H9 (cell line): Measurements from ENCODE around the gene TMA16. TPM values are rescaled to one million over a fixed set of nuclear protein-coding genes. Genes with fewer than 3 reads are reported as not detected.

Experiments used
- DNase-seq: peaks from one replicate; pipeline ENCODE4 v3.0.0-alpha.2; 2017
- H2AFZ ChIP-seq: one replicate; pipeline ENCODE4 v1.6.1; 2013; ENCODE audit warnings: mild to moderate bottlenecking, low read length, control low read depth, moderate library complexity
- H2AK5ac ChIP-seq: 2 replicates; pipeline ENCODE4 v1.6.1; 2013; ENCODE audit warnings: low read length, control low read depth, mixed read lengths; ENCODE audit not compliant: insufficient read length
- H2BK120ac ChIP-seq: one replicate; pipeline ENCODE4 v1.6.1; 2013; ENCODE audit warnings: low read depth, mild to moderate bottlenecking, low read length, control low read depth, inconsistent platforms; ENCODE audit not compliant: poor library complexity, severe bottlenecking
- H2BK12ac ChIP-seq: 2 replicates; pipeline ENCODE4 v1.6.1; 2013; ENCODE audit warnings: low read length, control low read depth, mixed read lengths, low read depth; ENCODE audit not compliant: insufficient read length
- H2BK15ac ChIP-seq: 2 replicates; pipeline ENCODE4 v1.6.1; 2013; ENCODE audit warnings: low read depth, low read length, control low read depth
- H2BK20ac ChIP-seq: one replicate; pipeline ENCODE4 v1.6.1; 2013; ENCODE audit warnings: low read depth, mild to moderate bottlenecking, low read length, control low read depth, inconsistent platforms; ENCODE audit not compliant: poor library complexity, severe bottlenecking
- H2BK5ac ChIP-seq: 2 replicates; pipeline ENCODE4 v1.6.1; 2013; ENCODE audit warnings: low read length, control low read depth, mixed read lengths; ENCODE audit not compliant: insufficient read length
- H3K14ac ChIP-seq: 2 replicates; pipeline ENCODE4 v1.6.1; 2013; ENCODE audit warnings: low read length, control low read depth; ENCODE audit not compliant: insufficient read depth
- H3K18ac ChIP-seq: 2 replicates; pipeline ENCODE4 v1.6.1; 2013; ENCODE audit warnings: low read depth, mild to moderate bottlenecking, mixed read lengths, low read length, control low read depth; ENCODE audit not compliant: insufficient read length
- H3K23ac ChIP-seq: 2 replicates; pipeline ENCODE4 v1.6.1; 2013; ENCODE audit warnings: low read length, control low read depth, mixed read lengths, low read depth; ENCODE audit not compliant: insufficient read length
- H3K23me2 ChIP-seq: 2 replicates; pipeline ENCODE4 v1.6.1; 2013; ENCODE audit warnings: low read depth, mild to moderate bottlenecking, mixed read lengths, low read length, control low read depth; ENCODE audit not compliant: insufficient read length, poor library complexity, severe bottlenecking
- H3K27ac ChIP-seq: 2 replicates; pipeline ENCODE4 v1.5.1; 2013; ENCODE audit warnings: low read length, control low read depth, mixed read lengths, low read depth; ENCODE audit not compliant: insufficient read length
- H3K27me3 ChIP-seq: 2 replicates; pipeline ENCODE4 v1.6.1; 2013; ENCODE audit warnings: low read length, control low read depth, inconsistent platforms; ENCODE audit not compliant: insufficient read depth
- H3K4ac ChIP-seq: 2 replicates; pipeline ENCODE4 v1.6.1; 2013; ENCODE audit warnings: low read depth, mild to moderate bottlenecking, control low read depth, inconsistent platforms, low read length, moderate library complexity
- H3K4me1 ChIP-seq: 2 replicates; pipeline ENCODE4 v1.6.1; 2013; ENCODE audit warnings: low read length, control low read depth, inconsistent platforms; ENCODE audit not compliant: insufficient read depth
- H3K4me2 ChIP-seq: 2 replicates; pipeline ENCODE4 v1.6.1; 2013; ENCODE audit warnings: low read length, control low read depth, mixed read lengths; ENCODE audit not compliant: insufficient read length, insufficient read depth
- H3K56ac ChIP-seq: 2 replicates; pipeline ENCODE4 v1.6.1; 2013; ENCODE audit warnings: low read depth, mild to moderate bottlenecking, mixed read lengths, low read length, control low read depth; ENCODE audit not compliant: insufficient read length
- H3K79me1 ChIP-seq: 2 replicates; pipeline ENCODE4 v1.6.1; 2013; ENCODE audit warnings: low read depth, mild to moderate bottlenecking, moderate library complexity, low read length, control low read depth, inconsistent platforms; ENCODE audit not compliant: insufficient read depth, poor library complexity, severe bottlenecking
- H3K79me2 ChIP-seq: 2 replicates; pipeline ENCODE4 v1.6.1; 2013; ENCODE audit warnings: low read length, control low read depth, inconsistent platforms; ENCODE audit not compliant: insufficient read depth
- H3K9ac ChIP-seq: 2 replicates; pipeline ENCODE4 v1.6.1; 2013; ENCODE audit warnings: low read length, control low read depth, mixed read lengths; ENCODE audit not compliant: insufficient read length; ENCODE audit errors: extremely low read depth
- H3K9me3 ChIP-seq: one replicate; pipeline ENCODE4 v1.6.1; 2013; ENCODE audit warnings: low read depth, low read length, inconsistent platforms; ENCODE audit not compliant: control insufficient read depth
- H3T11ph ChIP-seq: one replicate; pipeline ENCODE4 v1.6.1; 2013; ENCODE audit warnings: mild to moderate bottlenecking, low read length, control low read depth, inconsistent platforms
- H4K20me1 ChIP-seq: one replicate; pipeline ENCODE4 v1.6.1; 2013; ENCODE audit not compliant: control insufficient read depth, insufficient read length, insufficient read depth
- H4K5ac ChIP-seq: 2 replicates; pipeline ENCODE4 v1.6.1; 2013; ENCODE audit warnings: low read depth, mild to moderate bottlenecking, mixed read lengths, low read length, control low read depth; ENCODE audit not compliant: insufficient read length
- H4K8ac ChIP-seq: replicated peaks from 2 replicates; pipeline ENCODE4 v1.6.1; 2013; ENCODE audit warnings: low read length, control low read depth, mixed read lengths, low read depth; ENCODE audit not compliant: insufficient read length
- H4K91ac ChIP-seq: 2 replicates; pipeline ENCODE4 v1.6.1; 2013; ENCODE audit warnings: low read depth, mild to moderate bottlenecking, moderate library complexity, mixed read lengths, low read length, control low read depth; ENCODE audit not compliant: insufficient read length
- H3K27ac Mint-ChIP-seq, 3 experiments: 2 replicates in 2 of 3; 3 replicates in 1 of 3; pipeline ENCODE4 v1.8.0; 2020 to 2021; ENCODE audit warnings: mixed read lengths in 3 of 3, mild to moderate bottlenecking in 1 of 3, moderate library complexity in 1 of 3
- H3K27me3 Mint-ChIP-seq: 2 replicates; pipeline ENCODE4 v1.8.0; 2021; ENCODE audit warnings: low read depth, mild to moderate bottlenecking, moderate library complexity, mixed read lengths
- H3K36me3 Mint-ChIP-seq, 3 experiments: 2 replicates in 2 of 3; 3 replicates in 1 of 3; pipeline ENCODE4 v1.8.0; 2020 to 2021; ENCODE audit warnings: low read depth in 3 of 3, mixed read lengths in 3 of 3; ENCODE audit not compliant: insufficient read depth in 1 of 3
- H3K4me1 Mint-ChIP-seq, 2 experiments: 2 replicates each; pipeline ENCODE4 v1.8.0; 2020; ENCODE audit warnings: mixed read lengths in 2 of 2
- H3K4me3 Mint-ChIP-seq, 2 experiments: 2 replicates in 1 of 2; 3 replicates in 1 of 2; pipeline ENCODE4 v1.8.0; 2020 to 2021; ENCODE audit warnings: mild to moderate bottlenecking in 2 of 2, mixed read lengths in 2 of 2, moderate library complexity in 1 of 2
- H3K9me3 Mint-ChIP-seq, 2 experiments: 2 replicates in 1 of 2; 3 replicates in 1 of 2; pipeline ENCODE4 v1.8.0; 2020; ENCODE audit warnings: mild to moderate bottlenecking in 2 of 2, mixed read lengths in 2 of 2, moderate library complexity in 1 of 2
- WGBS: extraction: QIAGEN DNeasy Blood & Tissue Kit; methylation state at CpG from one replicate; pipeline ENCODE4 v1.1.7; 2013; ENCODE audit warnings: missing lambda C conversion rate, low lambda C conversion rate, mixed read lengths; ENCODE audit not compliant: insufficient read length; ENCODE audit errors: extremely low coverage; 5-methylcytosine and 5-hydroxymethylcytosine counted together
- total RNA-seq: library from RNA; stranded (reverse); gene quantifications from 2 replicates; pipeline ENCODE4 v1.2.1, GENCODE V29; 2021
- TF ChIP-seq, protein P1 (sequence below): fragments of 200-600 bp; sonication (generic); conservative IDR thresholded peaks from 3 replicates; pipeline ENCODE4 v1.8.0; 2021; ENCODE audit warnings: antibody characterized with exemption, mild to moderate bottlenecking

The TMA16 gene
- total RNA-seq, 1 experiment from 2014 or later = 61.3 TPM

DNA sequence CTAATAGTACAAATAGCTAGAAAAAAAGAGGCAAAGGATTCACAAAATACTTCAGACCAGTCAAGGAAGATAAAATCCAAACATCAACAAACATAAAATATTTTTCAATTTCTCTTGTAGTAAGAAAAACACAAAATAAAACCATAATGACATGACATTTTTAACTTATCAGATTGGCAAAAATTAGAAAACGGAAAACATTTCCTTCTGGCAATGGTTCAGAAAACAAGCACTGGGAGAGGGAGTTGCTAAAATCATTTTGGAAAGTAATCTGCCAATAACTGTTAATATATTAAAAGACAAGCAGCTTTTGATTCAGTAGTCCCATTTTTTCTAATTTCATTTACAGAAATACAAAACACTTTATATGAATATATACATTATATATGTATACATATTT, 47.0 kb upstream of the TMA16 start:
- no CpG with 5 or more reads among the region's 1 CpG for WGBS
- H3K4me2 ChIP-seq = no peak overlapping the region
- H4K8ac ChIP-seq = no peak overlapping the region
- H3K23me2 ChIP-seq = no peaks in the 10 kb centered on the region
- Mint-ChIP-seq H3K36me3 (no peaks in the 10 kb centered on the region), H3K9me3 (no peaks in the 10 kb centered on the region), H3K4me1 (0 out of 4 replicates have a peak, but pooled peaks cover 0 to 2% of the 10 kb centered on the region in 2 experiments), H3K27ac (no peak overlapping the region), H3K4me3 (no peak overlapping the region), H3K27me3 (no peaks in the 10 kb centered on the region)
- TF ChIP-seq, protein P1, sequence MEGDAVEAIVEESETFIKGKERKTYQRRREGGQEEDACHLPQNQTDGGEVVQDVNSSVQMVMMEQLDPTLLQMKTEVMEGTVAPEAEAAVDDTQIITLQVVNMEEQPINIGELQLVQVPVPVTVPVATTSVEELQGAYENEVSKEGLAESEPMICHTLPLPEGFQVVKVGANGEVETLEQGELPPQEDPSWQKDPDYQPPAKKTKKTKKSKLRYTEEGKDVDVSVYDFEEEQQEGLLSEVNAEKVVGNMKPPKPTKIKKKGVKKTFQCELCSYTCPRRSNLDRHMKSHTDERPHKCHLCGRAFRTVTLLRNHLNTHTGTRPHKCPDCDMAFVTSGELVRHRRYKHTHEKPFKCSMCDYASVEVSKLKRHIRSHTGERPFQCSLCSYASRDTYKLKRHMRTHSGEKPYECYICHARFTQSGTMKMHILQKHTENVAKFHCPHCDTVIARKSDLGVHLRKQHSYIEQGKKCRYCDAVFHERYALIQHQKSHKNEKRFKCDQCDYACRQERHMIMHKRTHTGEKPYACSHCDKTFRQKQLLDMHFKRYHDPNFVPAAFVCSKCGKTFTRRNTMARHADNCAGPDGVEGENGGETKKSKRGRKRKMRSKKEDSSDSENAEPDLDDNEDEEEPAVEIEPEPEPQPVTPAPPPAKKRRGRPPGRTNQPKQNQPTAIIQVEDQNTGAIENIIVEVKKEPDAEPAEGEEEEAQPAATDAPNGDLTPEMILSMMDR = no peak
- no peak overlapping the region for H2BK12ac ChIP-seq
- H3T11ph ChIP-seq = no peak overlapping the region
- H3K27me3 ChIP-seq = no peaks in the 10 kb centered on the region
- no peaks in the 10 kb centered on the region for H3K79me2 ChIP-seq
- no peak overlapping the region for H2BK15ac ChIP-seq
- H4K20me1 ChIP-seq = no peaks in the 10 kb centered on the region
- no peak overlapping the region for H3K23ac ChIP-seq
- no peak overlapping the region for H4K91ac ChIP-seq
- H3K56ac ChIP-seq = no peak overlapping the region
- H3K27ac ChIP-seq = no peak overlapping the region
- H3K14ac ChIP-seq = no peak overlapping the region
- H3K9me3 ChIP-seq = no peaks in the 10 kb centered on the region
- H3K9ac ChIP-seq = no peak overlapping the region
- no peaks in the 10 kb centered on the region for H3K79me1 ChIP-seq
- no peak overlapping the region for H2AK5ac ChIP-seq
- no peak overlapping the region for H2BK120ac ChIP-seq
- H2AFZ ChIP-seq = no peak overlapping the region
- no peak overlapping the region for H2BK5ac ChIP-seq
- H4K5ac ChIP-seq = no peak overlapping the region
- H3K4me1 ChIP-seq = no peaks in the 10 kb centered on the region
- no peak overlapping the region for H3K18ac ChIP-seq
- H3K4ac ChIP-seq = no peak overlapping the region
- no peak overlapping the region for H2BK20ac ChIP-seq
- DNase-seq = no peak
